Astrocyte (in vitro differentiated cells and primary cell): ENCODE results near the gene CDCA5. TPM values are rescaled to one million over a fixed set of nuclear protein-coding genes. Genes with fewer than 3 reads are reported as not detected.

ENCODE experiments used
- DNase-seq: peaks from one replicate; pipeline ENCODE4 v3.0.0-alpha.2; 2010; ENCODE audit warnings: low read depth
- FAIRE-seq: peaks from 2 replicates; lab custom pipeline; 2011; peaks lifted over from hg19 to GRCh38; lab: Jason Lieb, UNC
- H2AFZ ChIP-seq: 2 replicates; pipeline ENCODE4 v1.6.0; 2012; ENCODE audit warnings: low read depth, low read length, inconsistent platforms
- H3K27ac ChIP-seq: 2 replicates; pipeline ENCODE4 v1.5.1; 2011; ENCODE audit warnings: low read depth, low read length, inconsistent platforms
- H3K27me3 ChIP-seq: 2 replicates; pipeline ENCODE4 v1.6.0; 2011; ENCODE audit warnings: low read length, inconsistent platforms; ENCODE audit not compliant: insufficient read depth
- H3K36me3 ChIP-seq: 2 replicates; pipeline ENCODE4 v1.5.1; 2011; ENCODE audit warnings: low read length, inconsistent platforms; ENCODE audit not compliant: insufficient read depth
- H3K4me1 ChIP-seq: 2 replicates; pipeline ENCODE4 v1.5.1; 2011; ENCODE audit warnings: low read length, inconsistent platforms; ENCODE audit not compliant: insufficient read depth
- H3K4me2 ChIP-seq: 2 replicates; pipeline ENCODE4 v1.6.0; 2012; ENCODE audit warnings: low read length, inconsistent platforms
- H3K4me3 ChIP-seq: 2 replicates; pipeline ENCODE4 v1.5.1; 2011; ENCODE audit warnings: low read depth, mild to moderate bottlenecking, low read length, inconsistent platforms; ENCODE audit not compliant: insufficient read depth
- H3K79me2 ChIP-seq: 2 replicates; pipeline ENCODE4 v1.6.0; 2012; ENCODE audit warnings: mild to moderate bottlenecking, low read length, inconsistent platforms; ENCODE audit not compliant: insufficient read depth
- H3K9ac ChIP-seq: 2 replicates; pipeline ENCODE4 v1.6.0; 2012; ENCODE audit warnings: mild to moderate bottlenecking, low read length, inconsistent platforms
- H3K9me3 ChIP-seq: 2 replicates; pipeline ENCODE4 v1.5.1; 2012; ENCODE audit warnings: low read depth, mild to moderate bottlenecking, low read length, inconsistent platforms; ENCODE audit not compliant: insufficient read depth
- H4K20me1 ChIP-seq: 2 replicates; pipeline ENCODE4 v1.6.0; 2012; ENCODE audit warnings: low read length, inconsistent platforms; ENCODE audit not compliant: insufficient read depth
- H3K27ac Mint-ChIP-seq: one replicate; pipeline ENCODE4 v1.8.0; 2021; ENCODE audit warnings: mild to moderate bottlenecking, mixed read lengths; ENCODE audit not compliant: unreplicated experiment
- H3K27me3 Mint-ChIP-seq: one replicate; pipeline ENCODE4 v1.8.0; 2021; ENCODE audit warnings: low read depth, mixed read lengths; ENCODE audit not compliant: unreplicated experiment
- H3K36me3 Mint-ChIP-seq: one replicate; pipeline ENCODE4 v1.8.0; 2021; ENCODE audit warnings: low read depth, mixed read lengths; ENCODE audit not compliant: unreplicated experiment
- H3K4me1 Mint-ChIP-seq: one replicate; pipeline ENCODE4 v1.8.0; 2021; ENCODE audit warnings: low read depth, mixed read lengths; ENCODE audit not compliant: unreplicated experiment
- H3K4me3 Mint-ChIP-seq: one replicate; pipeline ENCODE4 v1.8.0; 2021; ENCODE audit warnings: mild to moderate bottlenecking, moderate library complexity, mixed read lengths; ENCODE audit not compliant: unreplicated experiment
- H3K9me3 Mint-ChIP-seq: one replicate; pipeline ENCODE4 v1.8.0; 2021; ENCODE audit warnings: mild to moderate bottlenecking, mixed read lengths; ENCODE audit not compliant: unreplicated experiment
- EZH2 ChIP-seq: IDR thresholded peaks from 2 replicates; pipeline ENCODE4 v1.6.1; 2012; ENCODE audit warnings: mild to moderate bottlenecking, low read length, inconsistent platforms; ENCODE audit not compliant: insufficient read depth
- total RNA-seq: library from RNA; stranded (reverse); gene quantifications from 2 replicates; pipeline ENCODE4 v1.2.1, GENCODE V29; 2021
- TF ChIP-seq, protein P1 (sequence below): IDR thresholded peaks from 2 replicates; pipeline ENCODE4 v1.5.1; 2011; ENCODE audit warnings: low read depth, mild to moderate bottlenecking, inconsistent platforms, low read length, moderate library complexity; ENCODE audit not compliant: insufficient read depth

Gene CDCA5
- total RNA-seq, 1 donor from 2014 or later, result 6.3 TPM

DNA sequence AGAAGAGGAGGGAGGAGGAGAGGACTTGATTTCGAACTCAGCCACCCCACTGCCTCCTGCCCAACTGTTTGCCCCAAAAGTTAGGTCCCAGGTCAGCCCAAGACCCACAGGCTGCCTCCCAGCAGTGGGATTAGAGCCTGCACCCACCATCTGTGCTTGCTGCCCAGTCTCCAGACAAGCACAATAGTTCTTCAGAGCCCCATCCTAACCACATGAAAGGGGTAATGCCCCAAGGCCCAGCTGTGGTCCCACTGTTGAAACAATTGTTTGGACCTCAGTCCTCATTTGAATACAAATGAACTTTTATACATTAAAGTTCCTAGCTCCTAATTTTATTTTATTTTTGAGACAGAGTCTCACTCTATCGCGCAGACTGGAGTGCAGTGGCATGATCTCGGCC is 6.8 kb upstream of the CDCA5 start:
- no peak overlapping the region for H3K4me3 Mint-ChIP-seq
- H3K4me1 Mint-ChIP-seq, result peaks cover 7% of the 10 kb centered on the region
- H3K4me3 ChIP-seq, result no peak overlapping the region
- H3K4me2 ChIP-seq, result no peak overlapping the region
- H3K4me1 ChIP-seq, result peaks cover 3% of the 10 kb centered on the region
- H3K79me2 ChIP-seq, result peaks cover 9% of the 10 kb centered on the region
- TF ChIP-seq, protein P1, sequence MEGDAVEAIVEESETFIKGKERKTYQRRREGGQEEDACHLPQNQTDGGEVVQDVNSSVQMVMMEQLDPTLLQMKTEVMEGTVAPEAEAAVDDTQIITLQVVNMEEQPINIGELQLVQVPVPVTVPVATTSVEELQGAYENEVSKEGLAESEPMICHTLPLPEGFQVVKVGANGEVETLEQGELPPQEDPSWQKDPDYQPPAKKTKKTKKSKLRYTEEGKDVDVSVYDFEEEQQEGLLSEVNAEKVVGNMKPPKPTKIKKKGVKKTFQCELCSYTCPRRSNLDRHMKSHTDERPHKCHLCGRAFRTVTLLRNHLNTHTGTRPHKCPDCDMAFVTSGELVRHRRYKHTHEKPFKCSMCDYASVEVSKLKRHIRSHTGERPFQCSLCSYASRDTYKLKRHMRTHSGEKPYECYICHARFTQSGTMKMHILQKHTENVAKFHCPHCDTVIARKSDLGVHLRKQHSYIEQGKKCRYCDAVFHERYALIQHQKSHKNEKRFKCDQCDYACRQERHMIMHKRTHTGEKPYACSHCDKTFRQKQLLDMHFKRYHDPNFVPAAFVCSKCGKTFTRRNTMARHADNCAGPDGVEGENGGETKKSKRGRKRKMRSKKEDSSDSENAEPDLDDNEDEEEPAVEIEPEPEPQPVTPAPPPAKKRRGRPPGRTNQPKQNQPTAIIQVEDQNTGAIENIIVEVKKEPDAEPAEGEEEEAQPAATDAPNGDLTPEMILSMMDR, result no peak
- no peak for TF ChIP-seq EZH2
- no peak overlapping the region for H3K27ac ChIP-seq
- H3K9ac ChIP-seq, result no peak overlapping the region
- H3K36me3 Mint-ChIP-seq, result peaks cover 18% of the 10 kb centered on the region
- H3K9me3 Mint-ChIP-seq, result no peaks in the 10 kb centered on the region
- no peaks in the 10 kb centered on the region for H3K27me3 Mint-ChIP-seq
- FAIRE-seq (no peak), DNase-seq (no peak)
- no peaks in the 10 kb centered on the region for H3K9me3 ChIP-seq
- H3K36me3 ChIP-seq, result peaks cover 3% of the 10 kb centered on the region
- H4K20me1 ChIP-seq, result no peaks in the 10 kb centered on the region
- H2AFZ ChIP-seq, result no peak overlapping the region
- H3K27me3 ChIP-seq, result no peaks in the 10 kb centered on the region
- no peak overlapping the region for H3K27ac Mint-ChIP-seq

DNA sequence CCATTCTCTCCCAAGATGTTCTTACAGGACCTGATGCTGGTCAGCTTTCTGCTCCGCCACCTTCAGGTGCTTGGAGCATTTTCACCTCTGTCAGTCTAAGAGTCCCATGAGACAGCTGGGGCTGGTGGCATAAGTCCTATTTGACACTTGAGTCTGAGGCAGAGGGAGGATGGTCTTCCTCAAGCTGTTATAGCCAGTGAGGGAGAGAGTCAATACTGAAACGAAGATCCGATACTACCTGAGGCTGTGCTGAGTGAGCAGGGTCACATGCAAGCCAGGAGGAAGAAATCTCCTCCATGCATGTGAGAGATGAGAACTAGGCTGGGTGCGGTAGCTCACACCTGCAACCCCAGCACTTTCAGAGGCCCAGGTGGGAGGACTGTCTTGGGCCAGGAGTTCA is 5.8 kb upstream of the CDCA5 start:
- no peak for DNase-seq
- Mint-ChIP-seq H3K27me3 (no peaks in the 10 kb centered on the region), H3K4me3 (peak overlapping the region; percentile 8), H3K36me3 (peaks cover 18% of the 10 kb centered on the region), H3K27ac (no peak overlapping the region), H3K9me3 (no peaks in the 10 kb centered on the region), H3K4me1 (peaks cover 13% of the 10 kb centered on the region)
- Histone ChIP-seq H3K9me3 (no peaks in the 10 kb centered on the region), H2AFZ (no peak overlapping the region), H3K4me3 (no peak overlapping the region), H3K4me1 (peaks cover 4% of the 10 kb centered on the region), H4K20me1 (no peaks in the 10 kb centered on the region), H3K4me2 (no peak overlapping the region), H3K27ac (no peak overlapping the region), H3K36me3 (peaks cover 6% of the 10 kb centered on the region), H3K27me3 (no peaks in the 10 kb centered on the region), H3K79me2 (peaks cover 19% of the 10 kb centered on the region), H3K9ac (no peak overlapping the region)
- no peak for FAIRE-seq
- TF ChIP-seq, protein P1, result no peak
- TF ChIP-seq EZH2, result no peak

DNA sequence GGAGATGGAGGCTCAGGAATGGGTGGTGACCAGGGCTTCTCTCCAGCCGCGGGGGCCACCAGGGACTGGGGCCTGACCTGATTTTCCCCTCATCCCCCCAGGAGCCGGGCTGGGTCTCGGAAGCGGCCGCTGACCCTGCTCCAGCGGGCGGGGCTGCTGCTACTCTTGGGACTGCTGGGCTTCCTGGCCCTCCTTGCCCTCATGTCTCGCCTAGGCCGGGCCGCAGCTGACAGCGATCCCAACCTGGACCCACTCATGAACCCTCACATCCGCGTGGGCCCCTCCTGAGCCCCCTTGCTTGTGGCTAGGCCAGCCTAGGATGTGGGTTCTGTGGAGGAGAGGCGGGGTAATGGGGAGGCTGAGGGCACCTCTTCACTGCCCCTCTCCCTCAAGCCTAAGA is 4.0 kb upstream of the CDCA5 start:
- H3K4me1 ChIP-seq, result peaks cover 14% of the 10 kb centered on the region
- H3K9me3 Mint-ChIP-seq, result no peaks in the 10 kb centered on the region
- H3K27ac Mint-ChIP-seq, result no peak overlapping the region
- H3K36me3 Mint-ChIP-seq, result peaks cover 16% of the 10 kb centered on the region
- no peak overlapping the region for H3K4me2 ChIP-seq
- FAIRE-seq (no peak), DNase-seq (no peak)
- peaks cover 34% of the 10 kb centered on the region for H3K79me2 ChIP-seq
- H3K27me3 Mint-ChIP-seq, result no peaks in the 10 kb centered on the region
- TF ChIP-seq, protein P1, result no peak
- no peak for TF ChIP-seq EZH2
- H3K27me3 ChIP-seq, result no peaks in the 10 kb centered on the region
- no peak overlapping the region for H2AFZ ChIP-seq
- no peak overlapping the region for H3K9ac ChIP-seq
- no peak overlapping the region for H3K4me3 ChIP-seq
- H3K36me3 ChIP-seq, result peaks cover 6% of the 10 kb centered on the region
- no peak overlapping the region for H3K4me3 Mint-ChIP-seq
- H3K9me3 ChIP-seq, result no peaks in the 10 kb centered on the region
- H3K4me1 Mint-ChIP-seq, result peaks cover 9% of the 10 kb centered on the region
- H3K27ac ChIP-seq, result no peak overlapping the region
- no peaks in the 10 kb centered on the region for H4K20me1 ChIP-seq
